K562 (cell line): ENCODE results near the gene IRF2BP2. TPM values are rescaled to one million over a fixed set of nuclear protein-coding genes. Genes with fewer than 3 reads are reported as not detected.

Experiments used
- ATAC-seq: fragments of 200-7000 bp; cut with Tn5 transposase; 3 replicates; pipeline ENCODE4 v1.9.1; 2020; ENCODE audit warnings: moderate library complexity
- BruUV-seq: library from RNA; stranded (reverse); fragments of 400-500 nt; replicated peaks from 2 replicates; lab custom pipeline; 2021; lab: Mats Ljungman, UMichigan
- CTCF ChIA-PET: fragments of 300-600 bp; formaldehyde crosslinking; extraction: SDS; loops from one replicate; lab custom pipeline; 2021; ENCODE audit warnings: low intra/inter-chr PET ratio; lab: Yijun Ruan, JAX
- POLR2A ChIA-PET: fragments of 300-600, 350-650 bp; sonication (Branson Sonifier 250); formaldehyde crosslinking; extraction: SDS; loops from one replicate; lab custom pipeline; 2021; ENCODE audit warnings: antibody characterized with exemption, inconsistent platforms; lab: Yijun Ruan, JAX
- DNase-seq, 4 experiments: peaks; one replicate each; pipeline versions ENCODE4 v3.0.0 to v3.0.0-alpha.2; 2011 to 2018; ENCODE audit warnings: low spot score in 3 of 4, mixed read lengths in 3 of 4; ENCODE audit errors: extremely low read depth in 1 of 4
- FAIRE-seq: peaks from 2 replicates; lab custom pipeline; 2011; peaks lifted over from hg19 to GRCh38; lab: Jason Lieb, UNC
- H2AFZ ChIP-seq: 2 replicates; pipeline ENCODE4 v1.6.0; 2011; ENCODE audit warnings: low read depth, low read length, control low read depth, inconsistent platforms
- H3K27ac ChIP-seq: fragments of 200-600 bp; 3 replicates; pipeline ENCODE4 v1.8.0; 2011; ENCODE audit warnings: low read depth, mild to moderate bottlenecking, control low read depth, inconsistent platforms, low read length, moderate library complexity, mixed read lengths; ENCODE audit errors: extremely low read depth
- H3K27me3 ChIP-seq, 2 experiments: fragments of 300-600 bp in 1 of 2; 2 replicates in 1 of 2; 3 replicates in 1 of 2; pipeline versions ENCODE4 v1.6.0 to v1.8.0; 2011; ENCODE audit warnings: inconsistent platforms in 2 of 2, low read length in 2 of 2, mild to moderate bottlenecking in 1 of 2, mixed read lengths in 1 of 2, moderate library complexity in 1 of 2; ENCODE audit not compliant: control insufficient read depth in 2 of 2, insufficient read depth in 2 of 2
- H3K36me3 ChIP-seq: fragments of 300-600 bp; 3 replicates; pipeline ENCODE4 v1.8.0; 2011; ENCODE audit warnings: mild to moderate bottlenecking, low read length, inconsistent platforms; ENCODE audit not compliant: control insufficient read depth, insufficient read depth
- H3K4me1 ChIP-seq, 2 experiments: fragments of 200-600 bp in 1 of 2; replicated peaks in 1 of 2; 2 replicates in 1 of 2; 3 replicates in 1 of 2; pipeline versions ENCODE4 v1.5.1 to v1.8.0; 2011; ENCODE audit warnings: inconsistent platforms in 2 of 2, low read length in 2 of 2, mild to moderate bottlenecking in 1 of 2, mixed read lengths in 1 of 2, moderate library complexity in 1 of 2; ENCODE audit not compliant: control insufficient read depth in 2 of 2, insufficient read depth in 2 of 2
- H3K4me2 ChIP-seq: 2 replicates; pipeline ENCODE4 v1.6.1; 2011; ENCODE audit warnings: low read length, control low read depth, inconsistent platforms, mixed read lengths; ENCODE audit not compliant: insufficient read depth
- H3K4me3 ChIP-seq: fragments of 200-600 bp; sonication (generic), shearing (Covaris generic); 2 replicates; pipeline ENCODE4 v1.5.1; 2016; ENCODE audit warnings: control low read depth, inconsistent platforms
- H3K79me2 ChIP-seq: fragments of 200-600 bp; 3 replicates; pipeline ENCODE4 v1.8.0; 2011; ENCODE audit warnings: low read length, inconsistent platforms; ENCODE audit not compliant: control insufficient read depth, insufficient read depth
- H3K9ac ChIP-seq, 2 experiments: 2 replicates each; pipeline versions ENCODE4 v1.6.0 to v1.6.1; 2011; ENCODE audit warnings: low read depth in 2 of 2, low read length in 2 of 2, control low read depth in 1 of 2, inconsistent platforms in 1 of 2, mild to moderate bottlenecking in 1 of 2, mixed read lengths in 1 of 2; ENCODE audit not compliant: insufficient read depth in 1 of 2
- H3K9me1 ChIP-seq: one replicate; pipeline ENCODE4 v1.6.0; 2011; ENCODE audit warnings: inconsistent platforms, mild to moderate bottlenecking, low read length, moderate library complexity; ENCODE audit not compliant: control insufficient read depth, insufficient read depth
- H3K9me3 ChIP-seq: replicated peaks from 2 replicates; pipeline ENCODE4 v1.5.1; 2011; ENCODE audit warnings: low read depth, low read length, inconsistent platforms; ENCODE audit not compliant: control insufficient read depth, insufficient read depth
- H4K20me1 ChIP-seq: replicated peaks from 2 replicates; pipeline ENCODE4 v1.6.1; 2011; ENCODE audit warnings: low read length, inconsistent platforms, mixed read lengths; ENCODE audit not compliant: control insufficient read depth, insufficient read depth
- ARID2 ChIP-seq: fragments of 450-650 bp; IDR thresholded peaks from 2 replicates; pipeline ENCODE4 v1.6.1; 2017; ENCODE audit warnings: antibody characterized with exemption, mild to moderate bottlenecking
- C11orf30 ChIP-seq: fragments of 450-650 bp; IDR thresholded peaks from 2 replicates; pipeline ENCODE4 v1.6.1; 2016; ENCODE audit warnings: low read depth, mild to moderate bottlenecking
- ETV1 ChIP-seq: fragments of 450-650 bp; conservative IDR thresholded peaks from 2 replicates; pipeline ENCODE4 v1.6.1; 2016; ENCODE audit warnings: missing genetic modification characterization, control low read depth, low read depth, missing compliant biosample characterization
- KLF13 ChIP-seq: fragments of 450-650 bp; IDR thresholded peaks from 2 replicates; pipeline ENCODE4 v1.6.1; 2016; ENCODE audit warnings: missing genetic modification characterization, low read depth, mild to moderate bottlenecking, missing compliant biosample characterization, moderate library complexity, borderline replicate concordance
- L3MBTL2 ChIP-seq: fragments of 450-650 bp; IDR thresholded peaks from 2 replicates; pipeline ENCODE4 v1.6.1; 2016; ENCODE audit warnings: mild to moderate bottlenecking, moderate library complexity
- MAZ ChIP-seq, 2 experiments: fragments of 450-650 bp in 1 of 2; sonication (generic) in 1 of 2; formaldehyde crosslinking; IDR thresholded peaks in 1 of 2; conservative IDR thresholded peaks in 1 of 2; 2 replicates each; pipeline versions ENCODE4 v1.4.0 to v1.5.0; 2020; ENCODE audit warnings: mild to moderate bottlenecking in 1 of 2, missing genetic modification reagents in 1 of 2
- NFIC ChIP-seq: fragments of 450-650 bp; IDR thresholded peaks from 2 replicates; pipeline ENCODE4 v1.6.1; 2017; ENCODE audit warnings: mild to moderate bottlenecking, inconsistent platforms
- PHF8 ChIP-seq: fragments of 200-600 bp; sonication (generic); IDR thresholded peaks from 2 replicates; pipeline ENCODE4 v1.6.1; 2012; ENCODE audit warnings: mixed run types, mild to moderate bottlenecking, inconsistent platforms, low read length, moderate library complexity, borderline replicate concordance
- POLR2H ChIP-seq: IDR thresholded peaks from 2 replicates; pipeline ENCODE4 v1.6.1; 2016; ENCODE audit warnings: missing genetic modification characterization, low read depth, mild to moderate bottlenecking, control low read depth, missing compliant biosample characterization, moderate library complexity
- SMARCA5 ChIP-seq: fragments of 450-650 bp; IDR thresholded peaks from 2 replicates; pipeline ENCODE4 v1.6.1; 2016
- TCFL5 ChIP-seq: fragments of 250-450 bp; sonication (Bioruptor Pico); conservative IDR thresholded peaks from 2 replicates; pipeline ENCODE4 v1.6.1; 2021; ENCODE audit warnings: mild to moderate bottlenecking, moderate library complexity, matching md5 sums
- WGBS: fragments of 100-300 bp; shearing (Covaris generic); methylation state at CpG from one replicate; pipeline ENCODE4 v1.1.6; 2016; ENCODE audit warnings: low coverage, mixed read lengths; ENCODE audit not compliant: insufficient coverage; ENCODE audit errors: missing lambda C conversion rate; 5-methylcytosine and 5-hydroxymethylcytosine counted together
- in situ Hi-C: fragments of 300-500 bp; cut with MboI; formaldehyde crosslinking; loops from 4 replicates; pipeline ENCODE4 v1.15.0; 2018; ENCODE audit warnings: inconsistent platforms, mixed read lengths
- intact Hi-C: fragments of 100-400 bp; cut with micrococcal nuclease; formaldehyde crosslinking; loops from 2 replicates; pipeline ENCODE4 v1.14.2; 2022
- polyA plus RNA-seq, 8 experiments: library from polyadenylated mRNA; depleted of rRNA in 4 of 8; stranded (reverse) in 5 of 8; unstranded in 3 of 8; fragments of >200 nt; fragmentation: Nextera tagmentation in 2 of 8; fragmentation: Illumina TruSeq in 1 of 8; extraction: Ambion mirVana in 2 of 8; extraction: Trizol in 1 of 8; gene quantifications; 2 replicates each; pipeline versions ENCODE4 v1.2.1 to v1.2.3, GENCODE V29; 2011 to 2014; ENCODE audit warnings: inconsistent platforms in 1 of 8, missing spikeins in 1 of 8
- total RNA-seq, 7 experiments: library from RNA; depleted of rRNA in 6 of 7; stranded (reverse); fragments of >200 nt in 6 of 7; fragmentation: Illumina TruSeq in 2 of 7; extraction: Trizol in 2 of 7; gene quantifications; 2 replicates each; pipeline versions ENCODE4 v1.2.1 to v1.2.3, GENCODE V29; 2011 to 2021; ENCODE audit warnings: low replicate concordance in 1 of 7
- TF ChIP-seq, protein P1 (sequence below): fragments of 250-450 bp; sonication (Bioruptor Pico); IDR thresholded peaks from 2 replicates; pipeline ENCODE4 v1.8.0; 2021; ENCODE audit warnings: mild to moderate bottlenecking, moderate library complexity
- TF ChIP-seq, protein P2 (sequence below), 2 experiments: fragments of 450-650 bp; formaldehyde crosslinking in 1 of 2; IDR thresholded peaks; 2 replicates each; pipeline versions ENCODE4 v1.4.0 to v1.6.1; 2014 to 2020; ENCODE audit warnings: mild to moderate bottlenecking in 2 of 2, borderline replicate concordance in 1 of 2, low read depth in 1 of 2

Gene IRF2BP2
- total and polyA plus RNA-seq, 9 of the 15 experiments (the other 6 are each of a cell fraction or from before 2014, with no cell fraction given) = 7.7 to 68.6 (median 22.1) TPM

DNA sequence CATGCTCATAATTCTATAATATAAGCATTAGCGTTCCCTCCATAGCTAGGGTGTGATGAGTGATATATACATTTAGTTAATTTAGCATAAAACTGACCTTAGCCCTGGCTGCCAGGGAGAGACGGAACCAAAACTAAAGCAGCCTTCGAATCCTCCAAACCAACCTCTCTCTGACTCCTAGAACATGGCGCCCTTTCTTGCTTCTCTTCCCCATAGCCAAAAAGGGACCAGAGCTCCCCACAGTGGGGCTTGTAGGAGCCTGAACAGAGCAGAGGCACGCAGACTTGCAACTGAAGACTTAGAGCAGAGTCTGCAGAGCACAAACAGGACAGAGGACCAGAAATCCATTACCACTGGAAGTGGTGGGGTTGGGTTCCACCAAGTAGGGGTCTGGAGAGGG is 17.7 kb downstream of the IRF2BP2 start:
- no peak overlapping the region for H3K27ac ChIP-seq
- no peaks in the 10 kb centered on the region for H4K20me1 ChIP-seq
- DNase-seq = peak in 2 of 4 experiments; percentile 47 to 65
- H3K9ac ChIP-seq = no peak overlapping the region
- no TSS peak for BruUV-seq
- no peaks in the 10 kb centered on the region for H3K9me1 ChIP-seq
- FAIRE-seq = no peak
- H3K27me3 ChIP-seq = no peaks in the 10 kb centered on the region
- 53% methylated on average over 5 of the region's 5 CpGs for WGBS
- ChIA-PET POLR2A (interaction anchor here (0.7 to 2.5 kb wide), 2 partner anchors 9 to 13 kb away, joined by 3 to 9 read pairs; no protein-coding TSS in a partner anchor), CTCF (interaction anchor here (0.7 to 1.2 kb wide), 2 partner anchors 93 to 383 kb away, joined by 3 to 4 read pairs; no protein-coding TSS in a partner anchor)
- H3K4me3 ChIP-seq = no peak overlapping the region
- H3K79me2 ChIP-seq = no peaks in the 10 kb centered on the region
- intact Hi-C loops (loop anchor here (1.0 kb wide), 2 partner anchors 93 to 269 kb away; no protein-coding TSS in a partner anchor), in situ Hi-C loops (loop anchor here (10.0 kb wide), 1 partner anchor 267 kb away; no protein-coding TSS in a partner anchor)
- peak; percentile 92 for ATAC-seq
- no peak overlapping the region for H3K4me2 ChIP-seq
- H3K4me1 ChIP-seq = peaks cover 2 to 3% of the 10 kb centered on the region in 2 experiments; a peak in 3 of 5 replicates
- H3K9me3 ChIP-seq = no peaks in the 10 kb centered on the region
- H2AFZ ChIP-seq = peak overlapping the region; percentile 18; the same call in 1 of the 2 replicates
- H3K36me3 ChIP-seq = no peaks in the 10 kb centered on the region
- TF ChIP-seq ETV1 (tag) = no peak
- TF ChIP-seq TCFL5 (CRISPR knock-in tag) = no peak
- TF ChIP-seq ARID2 = peak; percentile 75
- peak; percentile 69 for TF ChIP-seq L3MBTL2
- no peak for TF ChIP-seq SMARCA5
- no peak for TF ChIP-seq NFIC
- peak in 1 of 2 experiments; percentile 54; a peak in 1 of 4 replicates for TF ChIP-seq MAZ (CRISPR knock-in tag; conservative IDR thresholded peaks at IDR 0.05 in 1 of 2, IDR thresholded peaks at IDR 0.05 in 1 of 2)
- TF ChIP-seq, protein P1, sequence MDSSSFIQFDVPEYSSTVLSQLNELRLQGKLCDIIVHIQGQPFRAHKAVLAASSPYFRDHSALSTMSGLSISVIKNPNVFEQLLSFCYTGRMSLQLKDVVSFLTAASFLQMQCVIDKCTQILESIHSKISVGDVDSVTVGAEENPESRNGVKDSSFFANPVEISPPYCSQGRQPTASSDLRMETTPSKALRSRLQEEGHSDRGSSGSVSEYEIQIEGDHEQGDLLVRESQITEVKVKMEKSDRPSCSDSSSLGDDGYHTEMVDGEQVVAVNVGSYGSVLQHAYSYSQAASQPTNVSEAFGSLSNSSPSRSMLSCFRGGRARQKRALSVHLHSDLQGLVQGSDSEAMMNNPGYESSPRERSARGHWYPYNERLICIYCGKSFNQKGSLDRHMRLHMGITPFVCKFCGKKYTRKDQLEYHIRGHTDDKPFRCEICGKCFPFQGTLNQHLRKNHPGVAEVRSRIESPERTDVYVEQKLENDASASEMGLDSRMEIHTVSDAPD = no peak
- TF ChIP-seq, protein P2, sequence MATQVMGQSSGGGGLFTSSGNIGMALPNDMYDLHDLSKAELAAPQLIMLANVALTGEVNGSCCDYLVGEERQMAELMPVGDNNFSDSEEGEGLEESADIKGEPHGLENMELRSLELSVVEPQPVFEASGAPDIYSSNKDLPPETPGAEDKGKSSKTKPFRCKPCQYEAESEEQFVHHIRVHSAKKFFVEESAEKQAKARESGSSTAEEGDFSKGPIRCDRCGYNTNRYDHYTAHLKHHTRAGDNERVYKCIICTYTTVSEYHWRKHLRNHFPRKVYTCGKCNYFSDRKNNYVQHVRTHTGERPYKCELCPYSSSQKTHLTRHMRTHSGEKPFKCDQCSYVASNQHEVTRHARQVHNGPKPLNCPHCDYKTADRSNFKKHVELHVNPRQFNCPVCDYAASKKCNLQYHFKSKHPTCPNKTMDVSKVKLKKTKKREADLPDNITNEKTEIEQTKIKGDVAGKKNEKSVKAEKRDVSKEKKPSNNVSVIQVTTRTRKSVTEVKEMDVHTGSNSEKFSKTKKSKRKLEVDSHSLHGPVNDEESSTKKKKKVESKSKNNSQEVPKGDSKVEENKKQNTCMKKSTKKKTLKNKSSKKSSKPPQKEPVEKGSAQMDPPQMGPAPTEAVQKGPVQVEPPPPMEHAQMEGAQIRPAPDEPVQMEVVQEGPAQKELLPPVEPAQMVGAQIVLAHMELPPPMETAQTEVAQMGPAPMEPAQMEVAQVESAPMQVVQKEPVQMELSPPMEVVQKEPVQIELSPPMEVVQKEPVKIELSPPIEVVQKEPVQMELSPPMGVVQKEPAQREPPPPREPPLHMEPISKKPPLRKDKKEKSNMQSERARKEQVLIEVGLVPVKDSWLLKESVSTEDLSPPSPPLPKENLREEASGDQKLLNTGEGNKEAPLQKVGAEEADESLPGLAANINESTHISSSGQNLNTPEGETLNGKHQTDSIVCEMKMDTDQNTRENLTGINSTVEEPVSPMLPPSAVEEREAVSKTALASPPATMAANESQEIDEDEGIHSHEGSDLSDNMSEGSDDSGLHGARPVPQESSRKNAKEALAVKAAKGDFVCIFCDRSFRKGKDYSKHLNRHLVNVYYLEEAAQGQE (IDR thresholded peaks at IDR 0.05; ENCODE audit: borderline replicate concordance) = peak; percentile 91
- TF ChIP-seq, protein P2 (CRISPR knock-in tag; IDR thresholded peaks at IDR 0.05; ENCODE audit: low read depth) = no peak
- no peak for TF ChIP-seq POLR2H (tag)
- TF ChIP-seq KLF13 (tag) = no peak
- no peak for TF ChIP-seq PHF8
- 0 out of 2 replicates have a peak, but pooled peaks have one; percentile 1 for TF ChIP-seq C11orf30
